A549 (cell line): Measurements from ENCODE around the gene MYO5C.

ENCODE experiments used
- CBX8 ChIP-seq: fragments of 200-600 bp; sonication (generic); IDR thresholded peaks from 2 replicates; pipeline ENCODE4 v1.6.1; 2016
- HDAC2 ChIP-seq: fragments of 200-600 bp; sonication (generic); IDR thresholded peaks from 2 replicates; pipeline ENCODE4 v1.6.1; 2016
- SMC3 ChIP-seq: fragments of >200 bp; sonication (Bioruptor Twin); formaldehyde crosslinking; IDR thresholded peaks from 3 replicates; pipeline ENCODE4 v1.6.1; 2018; ENCODE audit warnings: inconsistent platforms
- TF ChIP-seq, protein P1 (sequence below): fragments of >200 bp; sonication (Bioruptor Twin); formaldehyde crosslinking; IDR thresholded peaks from 3 replicates; pipeline ENCODE4 v1.5.1; 2016

DNA sequence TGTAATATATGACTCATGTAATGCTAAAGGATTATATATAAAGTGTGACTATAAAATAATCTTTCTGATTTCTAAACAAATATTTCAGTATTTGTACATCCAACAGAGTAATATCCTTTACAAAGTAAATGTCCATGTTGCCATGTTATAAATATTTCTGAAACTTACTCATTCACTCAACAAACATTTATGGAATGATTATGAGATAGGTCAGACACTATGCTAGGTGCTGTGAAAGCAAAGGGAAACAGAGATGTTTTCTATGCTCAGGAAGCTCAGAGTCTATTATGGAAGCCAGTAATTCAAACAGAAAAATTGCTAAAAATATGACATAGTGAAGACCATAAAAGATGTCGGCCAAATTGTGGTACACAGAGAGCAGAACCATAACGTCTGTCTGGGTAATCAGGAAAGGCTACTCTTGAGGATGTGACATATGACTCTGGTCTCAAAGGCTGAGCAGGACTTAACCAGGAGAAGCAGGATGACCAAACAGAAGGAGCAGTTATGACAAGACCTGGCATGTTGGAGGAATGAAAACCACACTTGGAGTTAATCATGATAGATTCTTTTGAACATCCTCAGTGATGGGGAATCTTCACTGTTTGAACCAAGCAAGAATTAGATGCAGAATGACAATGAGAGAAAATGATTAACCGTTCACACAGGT, 39.0 kb upstream of the MYO5C start:
- TF ChIP-seq HDAC2 (no peak), SMC3 (0 out of 3 replicates have a peak, but pooled peaks have one; percentile 14), CBX8 (no peak)
- TF ChIP-seq, protein P1, sequence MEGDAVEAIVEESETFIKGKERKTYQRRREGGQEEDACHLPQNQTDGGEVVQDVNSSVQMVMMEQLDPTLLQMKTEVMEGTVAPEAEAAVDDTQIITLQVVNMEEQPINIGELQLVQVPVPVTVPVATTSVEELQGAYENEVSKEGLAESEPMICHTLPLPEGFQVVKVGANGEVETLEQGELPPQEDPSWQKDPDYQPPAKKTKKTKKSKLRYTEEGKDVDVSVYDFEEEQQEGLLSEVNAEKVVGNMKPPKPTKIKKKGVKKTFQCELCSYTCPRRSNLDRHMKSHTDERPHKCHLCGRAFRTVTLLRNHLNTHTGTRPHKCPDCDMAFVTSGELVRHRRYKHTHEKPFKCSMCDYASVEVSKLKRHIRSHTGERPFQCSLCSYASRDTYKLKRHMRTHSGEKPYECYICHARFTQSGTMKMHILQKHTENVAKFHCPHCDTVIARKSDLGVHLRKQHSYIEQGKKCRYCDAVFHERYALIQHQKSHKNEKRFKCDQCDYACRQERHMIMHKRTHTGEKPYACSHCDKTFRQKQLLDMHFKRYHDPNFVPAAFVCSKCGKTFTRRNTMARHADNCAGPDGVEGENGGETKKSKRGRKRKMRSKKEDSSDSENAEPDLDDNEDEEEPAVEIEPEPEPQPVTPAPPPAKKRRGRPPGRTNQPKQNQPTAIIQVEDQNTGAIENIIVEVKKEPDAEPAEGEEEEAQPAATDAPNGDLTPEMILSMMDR = no peak
